GM10248 (cell line): ENCODE results near the gene PLA2G7.
"Not testable (repeated sequence)": the region's sequence is repeated elsewhere in the genome, so short reads cannot be mapped to it uniquely, and the experiment has no call there.

Experiments
- CTCF ChIA-PET: fragments of 300-600 bp; sonication (Branson Sonifier 250); formaldehyde crosslinking; extraction: SDS; loops from one replicate; lab custom pipeline; 2021; ENCODE audit warnings: antibody characterized with exemption; lab: Yijun Ruan, JAX
- POLR2A ChIA-PET: fragments of 350-650 bp; sonication (Branson Sonifier 250); formaldehyde crosslinking; extraction: SDS; loops from one replicate; lab custom pipeline; 2020; ENCODE audit warnings: antibody characterized with exemption; lab: Yijun Ruan, JAX
- DNase-seq: peaks from one replicate; pipeline ENCODE4 v3.0.0; 2012; ENCODE audit errors: extremely low spot score
- CTCF ChIP-seq: IDR thresholded peaks from 2 replicates; pipeline ENCODE4 v1.5.1; 2012; ENCODE audit warnings: mild to moderate bottlenecking, low read depth; ENCODE audit errors: extremely low read depth, missing control alignments, control extremely low read depth

Gene PLA2G7

GRCh38 chr6:46748940-46749503 is 13.8 kb upstream of the PLA2G7 start:
- TF ChIP-seq CTCF: no peak
- DNase-seq: no peak
- POLR2A ChIA-PET: no interaction called here
- CTCF ChIA-PET: no interaction called here

GRCh38 chr6:46746696-46747095 is 11.5 kb upstream of the PLA2G7 start, which contains the start of gene ANKRD66:
ANKRD66 (plus strand) TSS chr6:46746933; CDS start chr6:46751949, 5,016 bp downstream.
- DNase-seq: no peak
- ChIA-PET CTCF (no interaction called here), POLR2A (no interaction called here)
- no peak for TF ChIP-seq CTCF

GRCh38 chr6:46745973-46746372 is 10.8 kb upstream of the PLA2G7 start:
- ChIA-PET CTCF (no interaction called here), POLR2A (no interaction called here)
- DNase-seq: no peak
- no peak for TF ChIP-seq CTCF

- POLR2A ChIA-PET, CTCF ChIA-PET, DNase-seq: not testable (repeated sequence)
These were observed 9.1 kb upstream of the PLA2G7 start for GRCh38 chr6:46744159-46744725.

GRCh38 chr6:46743425-46744158 is 8.4 kb upstream of the PLA2G7 start:
- CTCF ChIA-PET: interaction anchor here (1.6 to 1.8 kb wide), 2 partner anchors 13 to 68 kb away, joined by 4 to 6 read pairs; no protein-coding TSS in a partner anchor
- POLR2A ChIA-PET: no interaction called here
- no peak for TF ChIP-seq CTCF
- no peak for DNase-seq

- ChIA-PET CTCF (interaction anchor here (1.1 to 1.8 kb wide), 2 partner anchors 11 to 29 kb away, joined by 4 to 6 read pairs; no protein-coding TSS in a partner anchor), POLR2A (no interaction called here)
- TF ChIP-seq CTCF: no peak
These were observed 6.7 kb upstream of the PLA2G7 start for GRCh38 chr6:46741910-46742309.

GRCh38 chr6:46741482-46741881 is 6.3 kb upstream of the PLA2G7 start:
- DNase-seq: no peak
- ChIA-PET CTCF (no interaction called here), POLR2A (no interaction called here)
- TF ChIP-seq CTCF: no peak

More at GRCh38 chr6:46741910-46742309, 6.7 kb upstream of the PLA2G7 start:
- no peak for DNase-seq
